Endothelial cell of umbilical vein (primary cell): ENCODE measurements around the gene HSPA14. TPM values are rescaled to one million over a fixed set of nuclear protein-coding genes. Genes with fewer than 3 reads are reported as not detected.

ENCODE experiments used
- BruUV-seq: library from RNA; stranded (reverse); fragments of 400-500 nt; replicated peaks from 2 replicates; lab custom pipeline; 2021; lab: Mats Ljungman, UMichigan
- CTCF ChIA-PET: fragments of 300-600, 350-600 bp; sonication (Branson Sonifier 250); formaldehyde crosslinking; loops from one replicate; lab custom pipeline; 2021; ENCODE audit warnings: antibody characterized with exemption, inconsistent platforms; lab: Charles Lee
- POLR2A ChIA-PET: fragments of 300-600, 350-600 bp; sonication (Branson Sonifier 250); formaldehyde crosslinking; loops from one replicate; lab custom pipeline; 2021; ENCODE audit warnings: antibody characterized with exemption, inconsistent platforms; lab: Charles Lee
- DNase-seq: peaks from one replicate; pipeline ENCODE4 v3.0.0-alpha.2; 2011; ENCODE audit warnings: low read depth, low spot score
- FAIRE-seq: peaks from 2 replicates; lab custom pipeline; 2011; peaks lifted over from hg19 to GRCh38; lab: Jason Lieb, UNC
- H2AFZ ChIP-seq: 2 replicates; pipeline ENCODE4 v1.6.0; 2012; ENCODE audit warnings: low read depth, low read length, control low read depth, inconsistent platforms
- H3K27ac ChIP-seq: 2 replicates; pipeline ENCODE4 v1.5.1; 2011; ENCODE audit warnings: low read depth, mild to moderate bottlenecking, control low read depth, low read length, moderate library complexity; ENCODE audit not compliant: insufficient read depth
- H3K27me3 ChIP-seq, 2 experiments: 2 replicates each; pipeline versions ENCODE4 v1.6.0 to v1.6.1; 2011; ENCODE audit warnings: low read length in 2 of 2, mixed read lengths in 1 of 2; ENCODE audit not compliant: control insufficient read depth in 2 of 2, insufficient read depth in 2 of 2
- H3K36me3 ChIP-seq, 2 experiments: 2 replicates in 1 of 2; 3 replicates in 1 of 2; pipeline ENCODE4 v1.5.1; 2011; ENCODE audit warnings: low read length in 2 of 2, mild to moderate bottlenecking in 1 of 2, moderate library complexity in 1 of 2; ENCODE audit not compliant: control insufficient read depth in 2 of 2, insufficient read depth in 2 of 2; ENCODE audit errors: extremely low read depth in 1 of 2
- H3K4me1 ChIP-seq: 3 replicates; pipeline ENCODE4 v1.5.1; 2011; ENCODE audit warnings: mild to moderate bottlenecking, low read length; ENCODE audit not compliant: control insufficient read depth, insufficient read depth; ENCODE audit errors: extremely low read depth
- H3K4me2 ChIP-seq: 2 replicates; pipeline ENCODE4 v1.6.1; 2011; ENCODE audit warnings: low read length, control low read depth, mixed read lengths; ENCODE audit not compliant: insufficient read depth
- H3K4me3 ChIP-seq, 3 experiments: fragments of 200-600 bp in 1 of 3; sonication (generic), shearing (Covaris generic) in 1 of 3; replicated peaks in 1 of 3; 2 replicates each; pipeline ENCODE4 v1.5.1; 2011 to 2016; ENCODE audit warnings: control low read depth in 3 of 3, low read length in 3 of 3, mild to moderate bottlenecking in 2 of 3, inconsistent platforms in 1 of 3, low read depth in 1 of 3, moderate library complexity in 1 of 3; ENCODE audit not compliant: insufficient read depth in 1 of 3
- H3K79me2 ChIP-seq: 2 replicates; pipeline ENCODE4 v1.6.0; 2012; ENCODE audit warnings: low read length, inconsistent platforms; ENCODE audit not compliant: control insufficient read depth, insufficient read depth
- H3K9ac ChIP-seq: replicated peaks from 2 replicates; pipeline ENCODE3; 2011; ENCODE audit warnings: low read length, control low read depth; ENCODE audit not compliant: insufficient read depth; ENCODE audit errors: extremely low read depth
- H3K9me1 ChIP-seq: replicated peaks from 3 replicates; pipeline ENCODE4 v1.6.0; 2011; ENCODE audit warnings: mild to moderate bottlenecking, low read length; ENCODE audit not compliant: control insufficient read depth, insufficient read depth; ENCODE audit errors: extremely low read depth
- H3K9me3 ChIP-seq: replicated peaks from 2 replicates; pipeline ENCODE4 v1.5.1; 2012; ENCODE audit warnings: low read length, inconsistent platforms; ENCODE audit not compliant: control insufficient read depth, insufficient read depth
- H4K20me1 ChIP-seq: replicated peaks from 2 replicates; pipeline ENCODE3; 2011; ENCODE audit warnings: mild to moderate bottlenecking, low read length; ENCODE audit not compliant: control insufficient read depth, insufficient read depth; ENCODE audit errors: extremely low read depth
- CTCF ChIP-seq, 2 donors: IDR thresholded peaks; 1 replicate in 1 of 2; 2 replicates in 1 of 2; pipeline ENCODE4 v1.5.1; 2011; ENCODE audit warnings: low read length in 2 of 2, mild to moderate bottlenecking in 2 of 2, moderate library complexity in 2 of 2, control low read depth in 1 of 2, inconsistent platforms in 1 of 2, low read depth in 1 of 2; ENCODE audit not compliant: insufficient read depth in 1 of 2; ENCODE audit errors: extremely low read depth in 1 of 2
- EZH2 ChIP-seq: IDR thresholded peaks from 2 replicates; pipeline ENCODE4 v1.6.1; 2012; ENCODE audit warnings: borderline replicate concordance, low read depth, mild to moderate bottlenecking, moderate library complexity, low read length, inconsistent platforms; ENCODE audit not compliant: severe bottlenecking
- FOS ChIP-seq: IDR thresholded peaks from 2 replicates; pipeline ENCODE4 v1.6.1; 2011; ENCODE audit warnings: mild to moderate bottlenecking, low read length, moderate library complexity, borderline replicate concordance; ENCODE audit not compliant: insufficient read depth
- GATA2 ChIP-seq: IDR thresholded peaks from 2 replicates; pipeline ENCODE4 v1.7.0; 2011; ENCODE audit warnings: low read depth, mild to moderate bottlenecking, moderate library complexity, mixed read lengths, low read length; ENCODE audit not compliant: insufficient read length, insufficient read depth
- JUN ChIP-seq: IDR thresholded peaks from 2 replicates; pipeline ENCODE4 v1.6.1; 2011; ENCODE audit warnings: borderline replicate concordance, low read depth; ENCODE audit not compliant: insufficient read length, insufficient read depth
- MAX ChIP-seq: IDR thresholded peaks from 2 replicates; pipeline ENCODE4 v1.6.1; 2011; ENCODE audit not compliant: insufficient read depth, insufficient read length
- MYC ChIP-seq: IDR thresholded peaks from one replicate; pipeline ENCODE4 v1.6.1; 2011; ENCODE audit warnings: mild to moderate bottlenecking, low read depth, low read length
- POLR2A ChIP-seq: IDR thresholded peaks from 2 replicates; pipeline ENCODE4 v1.6.1; 2012; ENCODE audit warnings: low read depth, mild to moderate bottlenecking, control low read depth, low read length
- POLR2AphosphoS5 ChIP-seq: IDR thresholded peaks from 2 replicates; pipeline ENCODE4 v1.6.1; 2012; ENCODE audit warnings: low read depth, mild to moderate bottlenecking, control low read depth, low read length, moderate library complexity; ENCODE audit not compliant: insufficient read depth
- dilution Hi-C: fragments of 300-500 bp; cut with MboI; formaldehyde crosslinking; loops from one replicate; pipeline ENCODE4 v1.15.0; 2019; ENCODE audit warnings: low sequenced_read_pairs; ENCODE audit not compliant: extremely low pct_ligation_motif_present
- intact Hi-C: fragments of 100-400 bp; cut with micrococcal nuclease; formaldehyde crosslinking; loops from one replicate; pipeline ENCODE4 v1.10.0; 2022
- polyA plus RNA-seq, 4 experiments: library from polyadenylated mRNA; depleted of rRNA in 3 of 4; stranded (reverse) in 3 of 4; unstranded in 1 of 4; fragments of >200 nt; gene quantifications; 2 replicates each; pipeline versions ENCODE4 v1.2.1 to v1.2.3, GENCODE V29; 2011 to 2012; ENCODE audit warnings: missing spikeins in 1 of 4
- total RNA-seq: library from RNA; stranded (reverse); gene quantifications from 2 replicates; pipeline ENCODE4 v1.2.3, GENCODE V29; 2021

Gene HSPA14
- total and polyA plus RNA-seq, 2 donors (not counting 3 experiments of a cell fraction or from before 2014, with no cell fraction given): 7.6 to 15.7 TPM

- CTCF ChIA-PET: interaction anchor here (1.0 to 1.4 kb wide), 2 partner anchors 8 to 42 kb away, joined by 3 read pairs; no protein-coding TSS in a partner anchor
- dilution Hi-C loops: no loop called here
Measured at GRCh38 chr10:14910953-14911352, 72.8 kb downstream of the HSPA14 start.

More at GRCh38 chr10:14910953-14911352, 72.8 kb downstream of the HSPA14 start:
- POLR2A ChIA-PET: no interaction called here
- Histone ChIP-seq H3K36me3 (peaks cover 3 to 28% of the 10 kb centered on the region in 2 experiments), H4K20me1 (no peaks in the 10 kb centered on the region), H3K27ac (no peak overlapping the region), H3K4me3 (no peak overlapping the region), H3K4me1 (no peaks in the 10 kb centered on the region), H3K79me2 (no peaks in the 10 kb centered on the region), H3K9me3 (no peaks in the 10 kb centered on the region), H3K9me1 (no peaks in the 10 kb centered on the region), H3K27me3 (no peaks in the 10 kb centered on the region), H2AFZ (no peak overlapping the region), H3K4me2 (no peak overlapping the region), H3K9ac (no peak overlapping the region)
- DNase-seq: no peak
- no TSS peak for BruUV-seq
- no peak for FAIRE-seq
- intact Hi-C loops: no loop called here
- no peak for TF ChIP-seq GATA2
- no peak for TF ChIP-seq EZH2
- TF ChIP-seq POLR2AphosphoS5: no peak
- TF ChIP-seq MYC: no peak
- TF ChIP-seq JUN: no peak
- no peak for TF ChIP-seq MAX
- no peak for TF ChIP-seq POLR2A
- TF ChIP-seq CTCF (IDR thresholded peaks at IDR 0.05; ENCODE audit: extremely low read depth in 1 of 2, insufficient read depth in 1 of 2, low read depth in 1 of 2, low read length in 2 of 2): no peak
- TF ChIP-seq FOS: no peak
